ENCODE data around the gene EGLN3.

The EGLN3 gene

GRCh38 chr14:33902363-33902762, 48.5 kb downstream of the EGLN3 start:
- no peak overlapping the region for H3K4me2 ChIP-seq (ENCODE audit: low read depth, low read length, poor library complexity, severe bottlenecking)
- no peaks in the 10 kb centered on the region for H3F3A ChIP-seq (ENCODE audit: insufficient read depth)
- H3K9me3 ChIP-seq (ENCODE audit: insufficient read depth, low read length), result peaks cover 8% of the 10 kb centered on the region; the same call in 1 of the 2 replicates
- no peaks in the 10 kb centered on the region for H3K9me2 ChIP-seq (replicated peaks; ENCODE audit: insufficient read depth, low read length)
- H3K9ac ChIP-seq (ENCODE audit: low read length), result no peak overlapping the region
- H2AFZ ChIP-seq (ENCODE audit: low read depth, low read length, severe bottlenecking), result no peak overlapping the region
- H3K4me3 ChIP-seq (ENCODE audit: insufficient read depth, low read length, poor library complexity, severe bottlenecking), result no peak overlapping the region
- TF ChIP-seq CTCF (IDR thresholded peaks at IDR 0.05; ENCODE audit: insufficient read depth, low read length, poor library complexity, severe bottlenecking) (no peak), EZH2phosphoT487 (conservative IDR thresholded peaks at IDR 0.05; ENCODE audit: low read length) (no peak)
- H3K27me3 ChIP-seq (ENCODE audit: low read length), result no peaks in the 10 kb centered on the region
- H3K36me3 ChIP-seq (ENCODE audit: low read length), result no peaks in the 10 kb centered on the region
- H4K20me1 ChIP-seq (ENCODE audit: low read depth, low read length), result no peaks in the 10 kb centered on the region
- H3K27ac ChIP-seq (ENCODE audit: low read depth, low read length), result no peak overlapping the region
- H3K79me2 ChIP-seq (ENCODE audit: insufficient read depth, low read length), result no peaks in the 10 kb centered on the region

- Histone ChIP-seq H3K27me3 (ENCODE audit: low read length) (no peaks in the 10 kb centered on the region), H3K9ac (ENCODE audit: low read length) (no peak overlapping the region), H3K9me2 (replicated peaks; ENCODE audit: insufficient read depth, low read length) (no peaks in the 10 kb centered on the region), H3K36me3 (ENCODE audit: low read length) (no peaks in the 10 kb centered on the region), H3F3A (ENCODE audit: insufficient read depth) (no peaks in the 10 kb centered on the region), H3K27ac (ENCODE audit: low read depth, low read length) (no peak overlapping the region), H4K20me1 (ENCODE audit: low read depth, low read length) (no peaks in the 10 kb centered on the region), H3K9me3 (ENCODE audit: insufficient read depth, low read length) (peaks cover 8% of the 10 kb centered on the region; the same call in 1 of the 2 replicates), H3K79me2 (ENCODE audit: insufficient read depth, low read length) (no peaks in the 10 kb centered on the region), H3K4me3 (ENCODE audit: insufficient read depth, low read length, poor library complexity, severe bottlenecking) (no peak overlapping the region), H3K4me2 (ENCODE audit: low read depth, low read length, poor library complexity, severe bottlenecking) (no peak overlapping the region), H2AFZ (ENCODE audit: low read depth, low read length, severe bottlenecking) (no peak overlapping the region)
- TF ChIP-seq EZH2phosphoT487 (conservative IDR thresholded peaks at IDR 0.05; ENCODE audit: low read length), result no peak
- TF ChIP-seq CTCF (IDR thresholded peaks at IDR 0.05; ENCODE audit: insufficient read depth, low read length, poor library complexity, severe bottlenecking), result no peak
Observed at GRCh38 chr14:33901426-33902155, 49.3 kb downstream of the EGLN3 start.

- no peak overlapping the region for H3K4me3 ChIP-seq (ENCODE audit: insufficient read depth, low read length, poor library complexity, severe bottlenecking)
- H4K20me1 ChIP-seq (ENCODE audit: low read depth, low read length), result no peaks in the 10 kb centered on the region
- H2AFZ ChIP-seq (ENCODE audit: low read depth, low read length, severe bottlenecking), result no peak overlapping the region
- no peaks in the 10 kb centered on the region for H3K27me3 ChIP-seq (ENCODE audit: low read length)
- no peaks in the 10 kb centered on the region for H3K79me2 ChIP-seq (ENCODE audit: insufficient read depth, low read length)
- no peaks in the 10 kb centered on the region for H3F3A ChIP-seq (ENCODE audit: insufficient read depth)
- H3K9ac ChIP-seq (ENCODE audit: low read length), result no peak overlapping the region
- peaks cover 8% of the 10 kb centered on the region; the same call in 1 of the 2 replicates for H3K9me3 ChIP-seq (ENCODE audit: insufficient read depth, low read length)
- H3K9me2 ChIP-seq (replicated peaks; ENCODE audit: insufficient read depth, low read length), result no peaks in the 10 kb centered on the region
- no peak overlapping the region for H3K4me2 ChIP-seq (ENCODE audit: low read depth, low read length, poor library complexity, severe bottlenecking)
- H3K27ac ChIP-seq (ENCODE audit: low read depth, low read length), result no peak overlapping the region
- TF ChIP-seq EZH2phosphoT487 (conservative IDR thresholded peaks at IDR 0.05; ENCODE audit: low read length), result no peak
- TF ChIP-seq CTCF (IDR thresholded peaks at IDR 0.05; ENCODE audit: insufficient read depth, low read length, poor library complexity, severe bottlenecking), result no peak
- H3K36me3 ChIP-seq (ENCODE audit: low read length), result no peaks in the 10 kb centered on the region
Observed at GRCh38 chr14:33900706-33901105, 50.2 kb downstream of the EGLN3 start.

Measured in SU-DHL-6 (cell line).